ENCODE data around the gene CRY2.

CRY2 gene

DNA sequence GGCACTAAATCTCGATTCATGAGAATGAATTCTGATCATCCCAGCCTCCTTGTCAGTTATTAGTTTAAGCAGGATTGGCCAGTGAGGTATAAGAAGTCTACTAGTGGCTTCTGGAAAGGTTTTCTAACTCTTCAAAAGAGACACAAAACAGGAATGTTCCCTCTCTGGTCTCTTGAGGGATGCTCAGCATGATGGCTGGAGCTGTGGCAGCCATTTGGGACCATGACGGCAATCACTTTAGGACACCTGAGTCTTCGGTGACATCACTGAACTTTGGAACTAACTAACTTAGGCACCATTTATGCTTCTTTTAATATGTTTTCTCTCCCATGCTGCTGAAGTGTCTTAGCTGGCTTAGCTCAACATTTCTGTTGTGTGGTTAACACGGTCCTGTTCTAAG, 20.2 kb upstream of the CRY2 start:
- TF ChIP-seq TAF1 (IDR thresholded peaks at IDR 0.05; ENCODE audit: low read depth) = no peak
- no peak for TF ChIP-seq TEAD4 (IDR thresholded peaks at IDR 0.05)
- no peak for TF ChIP-seq EP300 (IDR thresholded peaks at IDR 0.05; ENCODE audit: borderline replicate concordance)
- no peak for TF ChIP-seq USF1 (IDR thresholded peaks at IDR 0.05)
- TF ChIP-seq EGR1 (IDR thresholded peaks at IDR 0.05) = no peak
- no peak for TF ChIP-seq FOXM1 (IDR thresholded peaks at IDR 0.05; ENCODE audit: borderline replicate concordance, low read depth)
- TF ChIP-seq NFIC (IDR thresholded peaks at IDR 0.05) = no peak
- TF ChIP-seq ZBTB7A (IDR thresholded peaks at IDR 0.05; ENCODE audit: low read depth) = no peak
- TF ChIP-seq CEBPB (IDR thresholded peaks at IDR 0.05) = no peak
- TF ChIP-seq CREB1 (IDR thresholded peaks at IDR 0.05; ENCODE audit: low read depth) = no peak
- TF ChIP-seq, protein P1, sequence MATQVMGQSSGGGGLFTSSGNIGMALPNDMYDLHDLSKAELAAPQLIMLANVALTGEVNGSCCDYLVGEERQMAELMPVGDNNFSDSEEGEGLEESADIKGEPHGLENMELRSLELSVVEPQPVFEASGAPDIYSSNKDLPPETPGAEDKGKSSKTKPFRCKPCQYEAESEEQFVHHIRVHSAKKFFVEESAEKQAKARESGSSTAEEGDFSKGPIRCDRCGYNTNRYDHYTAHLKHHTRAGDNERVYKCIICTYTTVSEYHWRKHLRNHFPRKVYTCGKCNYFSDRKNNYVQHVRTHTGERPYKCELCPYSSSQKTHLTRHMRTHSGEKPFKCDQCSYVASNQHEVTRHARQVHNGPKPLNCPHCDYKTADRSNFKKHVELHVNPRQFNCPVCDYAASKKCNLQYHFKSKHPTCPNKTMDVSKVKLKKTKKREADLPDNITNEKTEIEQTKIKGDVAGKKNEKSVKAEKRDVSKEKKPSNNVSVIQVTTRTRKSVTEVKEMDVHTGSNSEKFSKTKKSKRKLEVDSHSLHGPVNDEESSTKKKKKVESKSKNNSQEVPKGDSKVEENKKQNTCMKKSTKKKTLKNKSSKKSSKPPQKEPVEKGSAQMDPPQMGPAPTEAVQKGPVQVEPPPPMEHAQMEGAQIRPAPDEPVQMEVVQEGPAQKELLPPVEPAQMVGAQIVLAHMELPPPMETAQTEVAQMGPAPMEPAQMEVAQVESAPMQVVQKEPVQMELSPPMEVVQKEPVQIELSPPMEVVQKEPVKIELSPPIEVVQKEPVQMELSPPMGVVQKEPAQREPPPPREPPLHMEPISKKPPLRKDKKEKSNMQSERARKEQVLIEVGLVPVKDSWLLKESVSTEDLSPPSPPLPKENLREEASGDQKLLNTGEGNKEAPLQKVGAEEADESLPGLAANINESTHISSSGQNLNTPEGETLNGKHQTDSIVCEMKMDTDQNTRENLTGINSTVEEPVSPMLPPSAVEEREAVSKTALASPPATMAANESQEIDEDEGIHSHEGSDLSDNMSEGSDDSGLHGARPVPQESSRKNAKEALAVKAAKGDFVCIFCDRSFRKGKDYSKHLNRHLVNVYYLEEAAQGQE (IDR thresholded peaks at IDR 0.05; ENCODE audit: low read depth) = no peak

- TF ChIP-seq USF1 (IDR thresholded peaks at IDR 0.05) (no peak), RAD21 (IDR thresholded peaks at IDR 0.05; ENCODE audit: low read depth) (no peak), EGR1 (IDR thresholded peaks at IDR 0.05) (no peak), TCF12 (IDR thresholded peaks at IDR 0.05; ENCODE audit: low read depth) (no peak)
Measured at GRCh38 chr11:45828996-45829395, 18.3 kb upstream of the CRY2 start.

DNA sequence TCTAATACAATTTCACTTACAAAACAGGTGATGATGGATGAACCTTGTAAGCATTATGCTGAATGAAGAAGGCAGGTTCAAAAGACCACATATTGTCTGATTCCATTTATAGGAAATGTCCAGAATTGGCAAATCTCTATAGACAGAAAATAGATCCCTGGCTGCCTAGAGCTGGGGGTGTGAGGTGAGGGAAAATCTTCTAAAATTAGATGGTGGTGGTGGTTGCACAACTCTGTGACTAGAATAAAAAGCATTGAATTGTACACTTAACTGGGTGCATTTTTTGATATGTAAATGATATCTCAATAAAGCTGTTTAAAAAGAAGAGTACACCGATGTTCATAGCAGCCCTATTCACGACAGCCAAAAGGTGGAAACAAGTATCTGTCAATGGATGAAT, 16.7 kb upstream of the CRY2 start:
- no peak for TF ChIP-seq TAF1 (IDR thresholded peaks at IDR 0.05; ENCODE audit: low read depth)
- no peak for TF ChIP-seq FOXM1 (IDR thresholded peaks at IDR 0.05; ENCODE audit: borderline replicate concordance, low read depth)
- no peak for TF ChIP-seq CEBPB (IDR thresholded peaks at IDR 0.05)
- TF ChIP-seq, protein P1 (IDR thresholded peaks at IDR 0.05; ENCODE audit: low read depth) = no peak
- no peak for TF ChIP-seq YY1 (IDR thresholded peaks at IDR 0.05; ENCODE audit: low read depth)

- TF ChIP-seq NFIC (IDR thresholded peaks at IDR 0.05) (no peak), YY1 (IDR thresholded peaks at IDR 0.05; ENCODE audit: low read depth) (no peak), FOXM1 (IDR thresholded peaks at IDR 0.05; ENCODE audit: borderline replicate concordance, low read depth) (no peak), USF1 (IDR thresholded peaks at IDR 0.05) (no peak), CREB1 (IDR thresholded peaks at IDR 0.05; ENCODE audit: low read depth) (no peak), ZBTB7A (IDR thresholded peaks at IDR 0.05; ENCODE audit: low read depth) (no peak), TEAD4 (IDR thresholded peaks at IDR 0.05) (no peak), MAX (IDR thresholded peaks at IDR 0.05) (no peak), EGR1 (IDR thresholded peaks at IDR 0.05) (no peak), TAF1 (IDR thresholded peaks at IDR 0.05; ENCODE audit: low read depth) (no peak), TCF12 (IDR thresholded peaks at IDR 0.05; ENCODE audit: low read depth) (no peak), CEBPB (IDR thresholded peaks at IDR 0.05) (no peak)
- TF ChIP-seq, protein P1 (IDR thresholded peaks at IDR 0.05; ENCODE audit: low read depth) = no peak
Measured at GRCh38 chr11:45832811-45833441, 14.3 kb upstream of the CRY2 start.

GRCh38 chr11:45833761-45834160, 13.5 kb upstream of the CRY2 start:
- TF ChIP-seq TAF1 (IDR thresholded peaks at IDR 0.05; ENCODE audit: low read depth) = no peak
